Body of pancreas (tissue), 4 donors: ENCODE data around the gene NANOS3.

Experiments
- POLR2A ChIP-seq, 3 donors: fragments of 450-650 bp; IDR thresholded peaks; one replicate each; pipeline ENCODE4 v1.6.1; 2016; ENCODE audit warnings: antibody characterized with exemption in 3 of 3, mild to moderate bottlenecking in 2 of 3
- TF ChIP-seq, protein P1 (sequence below), 7 experiments: fragments of 450-650 bp in 4 of 7; fragments of 200-600 bp in 3 of 7; sonication (generic) in 3 of 7; IDR thresholded peaks; one replicate each; pipeline ENCODE4 v1.5.1; 2016 to 2019; ENCODE audit warnings: antibody characterized with exemption in 7 of 7

DNA sequence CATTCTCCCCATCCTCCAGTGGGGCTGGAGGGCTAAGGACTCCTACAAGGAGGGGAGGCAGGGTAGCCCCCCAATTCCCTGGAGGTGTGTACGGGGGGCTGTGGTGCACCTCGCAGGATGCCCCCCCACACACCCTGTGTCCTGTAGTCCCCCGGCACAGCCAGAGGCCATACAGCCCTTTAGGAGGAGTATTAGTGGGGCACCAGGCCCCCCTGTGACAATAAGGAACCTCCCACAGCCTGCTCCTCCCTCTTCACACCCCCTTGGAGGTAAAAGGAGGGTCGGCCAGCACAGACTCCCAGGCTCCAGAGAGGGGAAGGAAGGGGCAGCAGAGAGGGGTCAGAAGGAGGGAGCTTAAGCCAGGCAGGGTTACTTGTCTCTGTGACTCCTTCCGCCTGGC is at the start of gene NANOS3:
- TF ChIP-seq, protein P1, sequence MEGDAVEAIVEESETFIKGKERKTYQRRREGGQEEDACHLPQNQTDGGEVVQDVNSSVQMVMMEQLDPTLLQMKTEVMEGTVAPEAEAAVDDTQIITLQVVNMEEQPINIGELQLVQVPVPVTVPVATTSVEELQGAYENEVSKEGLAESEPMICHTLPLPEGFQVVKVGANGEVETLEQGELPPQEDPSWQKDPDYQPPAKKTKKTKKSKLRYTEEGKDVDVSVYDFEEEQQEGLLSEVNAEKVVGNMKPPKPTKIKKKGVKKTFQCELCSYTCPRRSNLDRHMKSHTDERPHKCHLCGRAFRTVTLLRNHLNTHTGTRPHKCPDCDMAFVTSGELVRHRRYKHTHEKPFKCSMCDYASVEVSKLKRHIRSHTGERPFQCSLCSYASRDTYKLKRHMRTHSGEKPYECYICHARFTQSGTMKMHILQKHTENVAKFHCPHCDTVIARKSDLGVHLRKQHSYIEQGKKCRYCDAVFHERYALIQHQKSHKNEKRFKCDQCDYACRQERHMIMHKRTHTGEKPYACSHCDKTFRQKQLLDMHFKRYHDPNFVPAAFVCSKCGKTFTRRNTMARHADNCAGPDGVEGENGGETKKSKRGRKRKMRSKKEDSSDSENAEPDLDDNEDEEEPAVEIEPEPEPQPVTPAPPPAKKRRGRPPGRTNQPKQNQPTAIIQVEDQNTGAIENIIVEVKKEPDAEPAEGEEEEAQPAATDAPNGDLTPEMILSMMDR (IDR thresholded peaks at IDR 0.05) = no peak
- no peak for TF ChIP-seq POLR2A (IDR thresholded peaks at IDR 0.05)
